Stimulated activated CD4-positive, alpha-beta T cell treated with anti-CD3 and anti-CD28 coated beads, Interleukin-15, amount 100 ng/mL, for 48 hours (primary cell): ENCODE data around the gene PPME1.

Experiments
- DNase-seq, 2 donors: peaks; one replicate each; pipeline ENCODE4 v3.0.0-alpha.2; 2020; ENCODE audit warnings: low read depth in 2 of 2

PPME1 gene

DNA sequence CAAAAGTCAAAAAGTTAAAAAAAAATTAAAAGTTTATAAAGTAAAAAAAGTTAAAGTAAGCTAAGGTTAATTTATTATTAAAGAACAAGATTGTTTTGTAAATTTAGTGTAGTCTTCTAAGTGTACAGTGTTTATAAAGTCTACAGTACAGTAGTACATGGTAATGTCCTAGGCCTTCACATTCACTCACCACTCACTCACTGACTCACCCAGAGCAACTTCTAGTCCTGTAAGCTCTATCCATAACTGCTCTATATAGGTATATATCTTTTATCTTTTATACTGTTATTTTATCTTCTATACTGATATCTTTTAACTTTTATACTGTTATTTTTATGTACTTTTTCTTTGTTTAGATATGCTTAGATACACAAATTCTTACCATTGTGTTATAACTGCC, 11.4 kb upstream of the PPME1 start:
- DNase-seq, result no peak

DNA sequence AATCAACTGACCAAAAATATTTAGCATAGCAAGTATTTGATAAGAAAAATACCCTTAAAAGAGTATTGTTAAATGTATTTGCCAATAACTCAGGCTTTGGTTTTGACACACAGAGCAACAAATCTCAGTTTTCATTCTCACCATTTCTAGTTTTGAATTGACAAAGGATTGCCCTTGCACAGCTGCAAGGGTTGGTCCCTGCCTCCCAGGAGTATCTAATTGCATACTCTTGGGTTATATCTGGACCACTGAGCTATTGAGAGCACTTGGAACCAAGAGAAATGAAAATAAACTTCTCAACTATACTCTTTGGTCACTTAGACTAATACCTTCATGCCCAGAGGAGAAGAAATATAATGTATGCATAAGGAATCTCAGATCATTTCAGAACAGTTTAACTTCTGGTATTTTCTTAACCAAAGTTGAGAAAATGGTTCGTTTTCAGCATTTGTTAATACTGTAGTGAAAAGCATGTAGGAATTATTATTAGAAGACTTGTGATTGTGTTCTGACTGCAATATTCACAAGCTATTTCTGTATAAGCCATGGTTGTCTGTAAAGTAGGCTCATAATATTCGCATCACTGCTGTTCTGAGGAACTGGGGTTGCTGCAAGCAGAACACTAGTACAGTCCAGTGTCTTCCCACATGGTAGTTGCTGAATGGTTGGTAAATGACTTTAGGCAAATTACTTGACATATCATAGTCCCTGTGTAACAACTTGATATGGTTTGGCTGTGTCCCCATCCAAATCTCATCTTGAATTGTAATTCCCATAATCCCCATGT, 8.2 kb upstream of the PPME1 start:
- DNase-seq, result no peak

DNA sequence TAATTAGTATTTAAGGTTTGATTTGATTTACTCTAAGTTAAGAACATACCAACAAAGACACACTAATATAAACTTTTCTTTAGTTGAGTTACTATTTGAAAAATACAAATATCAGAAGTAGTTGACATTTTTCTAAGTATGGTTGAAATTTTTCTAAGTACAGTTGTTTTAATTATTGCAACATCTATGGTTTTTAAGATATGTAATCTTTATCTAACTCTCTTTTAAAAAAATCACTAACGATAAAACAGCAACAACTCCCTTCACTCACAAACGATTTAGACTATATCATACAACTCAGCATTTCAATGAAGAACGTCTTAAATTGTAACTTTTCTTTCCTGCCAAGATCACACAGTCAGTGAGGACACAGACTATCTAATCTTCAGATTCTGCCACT, 2.3 kb upstream of the PPME1 start:
- no peak for DNase-seq

DNA sequence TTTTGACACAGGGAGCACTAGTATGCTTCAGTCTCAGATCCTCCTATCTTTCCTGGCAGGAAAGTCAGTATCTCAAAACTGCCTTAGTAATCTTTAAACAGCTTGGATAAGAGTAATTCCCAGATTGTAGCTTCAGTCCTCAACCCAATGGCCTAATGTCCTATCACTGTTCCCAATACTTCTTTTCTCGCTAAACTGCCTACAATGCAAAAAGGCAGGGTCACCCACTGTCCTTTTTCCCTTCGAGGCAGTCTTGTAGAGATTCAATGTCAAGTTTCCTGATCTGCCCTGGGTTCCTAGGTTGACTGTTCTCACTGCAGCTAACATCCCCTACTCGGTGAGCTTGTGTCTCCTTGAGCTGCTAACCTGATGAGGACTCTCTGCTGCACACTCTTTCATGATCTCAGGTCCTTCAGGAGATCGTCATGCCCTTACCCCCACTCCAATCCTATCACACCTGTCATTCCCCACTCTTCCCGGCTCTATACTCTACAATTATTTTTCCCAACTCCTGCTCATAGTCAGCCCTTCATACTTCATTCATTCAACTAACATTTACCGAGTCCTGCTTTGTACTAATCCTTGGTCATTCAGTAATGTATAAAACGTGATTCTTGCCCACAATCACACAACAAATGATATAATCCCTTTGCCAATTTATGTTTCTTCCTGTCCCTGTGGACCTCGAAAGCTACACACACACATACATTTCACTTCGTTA, 1.2 kb upstream of the PPME1 start:
- DNase-seq, result no peak

DNA sequence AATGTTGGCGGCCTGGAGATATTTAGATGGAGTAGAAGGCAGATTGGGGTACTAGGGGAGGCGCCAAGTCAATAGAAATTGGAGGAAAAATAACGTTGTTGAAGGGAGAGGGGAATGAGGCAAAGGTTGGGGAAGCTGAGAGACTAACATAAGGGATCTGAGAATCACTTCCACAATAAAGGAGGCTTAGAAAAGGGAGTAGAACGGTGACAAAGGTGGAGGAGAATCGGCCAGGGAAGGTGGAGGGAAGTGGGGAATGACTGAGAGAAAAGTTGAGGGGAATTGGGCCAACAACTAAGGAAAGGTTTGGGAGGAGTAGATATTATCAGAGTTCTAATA, 510 bp downstream of the PPME1 start:
- DNase-seq, result no peak

DNA sequence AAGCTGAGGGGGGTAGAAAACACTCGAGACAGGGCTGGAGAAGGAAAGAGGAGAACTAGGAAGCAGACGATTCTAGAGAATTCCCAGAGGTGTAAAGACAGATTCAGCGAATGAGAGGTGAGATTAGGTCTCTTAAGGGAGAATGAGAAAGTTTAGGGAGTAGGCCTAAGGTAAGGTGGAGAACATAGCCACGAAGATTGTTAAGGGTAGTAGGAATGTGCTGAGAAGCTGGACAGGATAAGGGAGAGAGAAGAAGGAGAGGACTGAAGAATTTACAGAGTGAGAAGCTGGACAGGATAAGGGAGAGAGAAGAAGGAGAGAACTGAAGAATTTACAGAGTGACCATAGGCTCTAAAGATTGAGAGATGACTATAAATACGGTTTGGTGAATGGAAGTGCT, 908 bp downstream of the PPME1 start:
- DNase-seq, result no peak

DNA sequence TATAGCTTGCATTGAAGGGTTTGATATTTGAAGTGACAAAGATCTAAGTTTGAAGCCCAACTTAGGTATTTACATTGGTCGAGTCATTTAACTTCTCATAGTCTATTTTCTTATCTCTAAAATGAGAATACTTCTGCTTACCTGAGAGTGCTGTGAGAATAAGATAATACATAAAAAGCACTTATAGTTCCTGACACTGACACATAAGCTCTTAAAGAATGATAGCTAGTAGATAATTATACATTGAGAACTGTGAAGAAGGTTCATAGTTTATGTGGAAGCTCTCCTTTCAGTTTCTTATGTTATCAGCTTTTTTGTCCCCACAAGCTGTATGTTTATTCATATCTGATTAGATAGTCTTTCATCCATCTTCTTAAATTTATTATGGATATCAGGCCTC, 4.8 kb downstream of the PPME1 start:
- DNase-seq, result no peak

DNA sequence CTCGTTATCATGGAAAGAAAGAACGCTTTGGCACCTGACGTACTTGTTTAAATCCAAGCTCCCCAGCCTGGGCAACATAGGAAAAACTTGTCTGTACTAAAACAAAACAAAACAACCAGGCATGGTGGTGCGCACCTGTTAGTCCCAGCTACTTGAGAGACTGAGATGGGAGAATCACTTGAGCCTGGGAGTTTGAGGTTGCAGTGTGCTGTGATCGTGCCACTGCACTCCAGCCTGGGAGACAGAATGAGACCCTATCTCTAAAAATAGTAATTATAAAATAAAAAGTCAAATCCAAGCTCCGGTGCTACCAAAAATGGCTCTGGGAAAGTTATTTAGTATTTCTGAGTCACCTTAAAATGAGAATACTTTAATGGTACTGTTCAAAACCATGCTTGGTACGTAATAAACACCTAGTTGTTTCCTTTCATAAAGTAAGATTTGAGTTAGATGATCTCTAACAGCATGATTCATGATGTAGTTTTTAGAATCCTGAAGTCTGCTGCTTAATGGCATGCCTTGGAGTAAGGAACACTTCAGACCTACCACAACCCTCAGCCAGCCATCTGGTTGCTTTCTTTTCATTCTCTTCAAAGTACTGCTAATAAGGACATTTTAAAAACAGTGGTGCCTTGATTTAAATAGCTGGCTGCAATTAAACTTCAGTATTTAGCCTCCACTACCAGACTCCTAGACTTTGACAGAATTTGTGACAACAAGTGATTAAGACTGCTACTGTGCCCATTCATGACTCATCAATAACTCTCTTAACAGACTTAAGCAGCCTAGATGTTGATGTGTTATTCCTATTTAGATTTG, 8.4 kb downstream of the PPME1 start:
- no peak for DNase-seq

DNA sequence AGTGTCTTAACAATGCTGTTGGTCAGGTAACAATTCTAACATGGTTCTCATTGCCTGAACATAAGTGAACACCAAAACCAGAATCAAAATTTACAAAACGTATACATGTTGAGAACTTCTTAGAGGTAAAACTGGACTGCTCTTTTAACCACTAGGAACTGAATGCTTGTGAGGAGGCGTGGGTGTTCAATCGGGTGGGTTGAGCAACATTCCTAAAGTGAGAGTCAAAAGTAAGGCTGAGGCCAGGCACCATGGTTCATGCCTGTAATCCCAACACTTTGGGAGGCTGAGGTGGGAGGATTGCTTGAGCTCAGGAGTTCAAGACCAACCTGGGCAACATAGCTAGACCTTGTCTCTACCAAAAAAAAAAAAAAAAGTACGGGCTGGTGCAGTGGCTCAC, 11.5 kb downstream of the PPME1 start:
- no peak for DNase-seq

DNA sequence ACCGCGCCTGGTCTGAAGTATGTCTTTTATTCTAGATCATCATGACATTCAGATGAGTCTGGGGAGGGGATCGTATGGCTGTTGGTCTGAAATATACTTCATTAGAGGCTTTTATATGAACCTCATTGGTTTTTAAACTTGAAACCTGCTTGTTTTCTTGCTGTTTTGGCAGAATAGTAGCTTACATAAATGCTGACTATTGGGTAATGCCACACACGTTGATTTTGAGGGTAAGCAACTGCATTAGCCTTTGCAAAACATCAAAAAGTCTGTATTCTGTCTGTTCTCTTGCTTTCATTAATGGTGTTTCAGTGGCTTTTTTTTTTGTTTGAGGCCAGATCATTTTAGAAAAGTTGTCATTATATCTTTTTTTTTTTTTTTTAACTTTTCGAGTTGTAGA, 14.2 kb downstream of the PPME1 start:
- no peak for DNase-seq

DNA sequence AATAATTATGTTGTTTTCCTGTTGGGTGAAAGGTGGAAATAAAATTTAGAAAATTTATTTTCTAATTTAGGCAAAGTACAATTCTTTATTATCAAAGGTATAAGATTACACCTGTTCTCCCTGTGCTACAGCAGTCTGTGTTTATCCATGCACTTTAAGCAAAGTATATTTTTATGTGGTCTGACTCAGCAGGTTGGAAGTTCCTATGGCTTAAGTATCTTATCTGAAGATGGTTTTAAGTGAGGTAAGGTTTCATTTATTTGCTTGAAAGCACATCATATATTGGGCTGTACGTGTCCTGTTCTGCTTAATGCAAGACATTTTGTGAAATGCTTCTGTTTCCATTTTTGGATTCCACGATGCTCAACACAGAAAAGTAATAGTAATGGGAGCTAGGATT, 14.6 kb downstream of the PPME1 start:
- DNase-seq, result no peak

DNA sequence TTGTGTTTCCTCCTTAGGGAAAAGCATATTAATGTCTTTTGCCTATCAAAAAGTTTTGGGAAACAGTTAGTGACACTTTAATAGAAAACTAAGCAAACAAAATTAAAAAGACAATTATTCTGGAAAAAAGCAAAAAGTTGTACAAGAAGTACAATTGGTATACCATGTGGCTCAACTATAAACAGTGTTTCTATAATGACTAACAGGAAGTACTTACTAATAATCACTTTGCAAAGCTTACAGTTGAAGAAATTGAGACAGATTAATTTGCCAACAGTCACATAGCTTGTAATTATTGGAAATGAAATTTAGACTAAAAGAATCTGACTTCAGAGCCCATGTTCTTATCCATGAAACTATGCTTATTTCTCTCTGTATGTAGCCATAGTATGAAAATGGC, 24.7 kb downstream of the PPME1 start:
- DNase-seq, result no peak

DNA sequence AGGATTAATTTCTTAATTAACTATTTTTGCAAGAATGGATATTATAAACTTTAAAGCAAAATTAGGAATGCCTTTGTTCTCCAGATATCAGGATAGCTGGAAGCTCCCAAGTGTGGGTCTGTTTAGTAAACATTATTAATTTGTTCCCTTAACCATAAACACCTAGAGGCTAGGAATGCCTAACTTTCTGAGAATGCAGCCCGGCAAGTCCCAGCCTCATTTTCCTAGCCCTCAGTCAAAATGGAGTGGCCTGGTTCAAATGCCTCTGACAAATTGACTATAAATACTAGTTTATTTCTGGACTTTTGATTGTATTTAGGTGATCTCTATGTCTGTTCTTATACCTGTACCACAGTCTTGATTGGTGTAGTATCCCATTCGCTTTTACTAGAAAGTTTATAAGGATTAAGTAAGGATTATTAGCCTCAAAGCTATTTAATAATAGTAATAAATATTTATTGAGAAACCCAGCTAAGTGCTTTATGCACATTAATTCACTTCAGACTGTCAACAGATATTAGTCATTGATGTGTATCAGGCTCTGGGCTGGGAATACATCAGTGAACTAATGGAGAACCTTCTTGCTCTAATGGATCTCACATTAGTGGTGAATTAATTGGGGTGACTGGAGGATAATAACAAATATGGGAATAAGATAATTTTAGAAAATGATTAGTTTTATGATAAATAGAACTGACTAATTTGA, 25.8 kb downstream of the PPME1 start:
- DNase-seq, result no peak

DNA sequence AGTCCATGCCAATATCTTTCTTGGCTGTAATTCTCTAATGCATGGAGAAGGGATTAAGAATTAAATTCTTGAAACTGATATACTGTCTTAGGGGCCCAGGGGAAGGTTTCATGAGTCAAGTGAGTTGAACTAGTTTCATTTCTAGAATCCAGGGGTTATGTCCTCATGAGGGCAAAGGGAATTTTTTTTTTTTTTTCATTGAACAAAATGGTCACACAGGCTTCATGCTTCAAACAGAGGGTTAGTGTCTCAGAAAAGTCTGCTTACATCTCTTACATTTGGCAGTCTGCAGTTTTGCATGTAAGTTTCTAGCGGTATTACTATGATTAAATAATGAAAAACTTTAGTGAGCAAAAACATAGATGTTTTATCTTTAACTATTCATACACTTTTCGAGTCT, 32.9 kb downstream of the PPME1 start:
- no peak for DNase-seq

DNA sequence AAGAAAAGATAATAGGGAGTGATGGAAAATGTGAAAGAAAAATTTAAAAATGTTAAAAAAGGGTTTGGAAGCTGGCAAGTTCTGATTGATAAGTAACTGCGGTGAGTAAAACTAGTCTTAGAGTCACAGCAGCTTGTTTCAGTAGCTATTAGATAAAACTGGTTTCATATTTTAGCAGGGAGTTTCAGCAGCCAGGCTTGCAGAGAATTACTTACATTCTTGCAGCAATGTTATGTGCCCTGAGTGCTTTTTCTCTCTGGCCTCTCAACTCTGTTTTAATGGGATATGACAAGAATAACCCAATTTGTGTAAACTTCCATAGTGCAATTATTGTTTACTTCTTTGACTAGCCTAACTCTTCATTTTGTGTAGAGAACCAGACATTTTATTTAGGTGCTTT, 33.6 kb downstream of the PPME1 start:
- no peak for DNase-seq

DNA sequence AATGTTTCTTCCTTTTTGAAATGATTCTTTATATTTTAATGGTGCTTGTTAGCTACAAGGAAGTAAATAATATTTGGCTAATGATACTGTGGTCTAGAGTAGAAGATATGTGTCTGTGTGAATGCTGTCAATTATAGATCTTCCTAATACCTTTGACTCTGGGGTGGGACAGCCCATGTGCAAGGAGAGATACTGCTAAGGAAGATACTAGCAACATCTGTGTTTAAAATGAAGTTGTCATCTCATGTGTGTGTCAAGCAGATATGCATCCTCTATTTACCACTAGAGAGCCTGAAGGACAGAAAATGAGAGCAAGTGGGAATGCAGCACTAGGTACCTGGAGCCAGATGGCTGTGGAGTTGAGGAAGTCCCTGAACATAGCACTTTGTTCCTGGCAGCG, 34.1 kb downstream of the PPME1 start:
- no peak for DNase-seq

DNA sequence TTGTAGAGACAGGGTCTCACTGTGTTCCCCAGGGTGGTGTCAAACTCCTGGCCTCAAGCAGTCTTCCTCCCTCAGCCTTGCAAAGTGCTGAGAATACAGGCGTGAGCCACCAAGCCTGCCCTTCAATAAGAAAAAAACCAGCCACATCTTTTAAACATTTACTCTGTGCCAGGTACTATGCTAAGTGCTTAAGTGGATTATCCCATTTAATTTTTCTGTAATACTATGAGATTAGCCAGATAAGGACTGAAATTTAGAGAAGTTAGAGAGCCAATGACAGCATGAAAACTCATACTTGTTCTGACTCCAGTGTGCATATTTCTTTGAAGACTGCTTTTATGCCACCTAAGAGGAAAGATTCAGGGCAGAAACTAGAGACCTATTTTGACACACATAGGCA, 35.7 kb downstream of the PPME1 start:
- DNase-seq, result no peak

DNA sequence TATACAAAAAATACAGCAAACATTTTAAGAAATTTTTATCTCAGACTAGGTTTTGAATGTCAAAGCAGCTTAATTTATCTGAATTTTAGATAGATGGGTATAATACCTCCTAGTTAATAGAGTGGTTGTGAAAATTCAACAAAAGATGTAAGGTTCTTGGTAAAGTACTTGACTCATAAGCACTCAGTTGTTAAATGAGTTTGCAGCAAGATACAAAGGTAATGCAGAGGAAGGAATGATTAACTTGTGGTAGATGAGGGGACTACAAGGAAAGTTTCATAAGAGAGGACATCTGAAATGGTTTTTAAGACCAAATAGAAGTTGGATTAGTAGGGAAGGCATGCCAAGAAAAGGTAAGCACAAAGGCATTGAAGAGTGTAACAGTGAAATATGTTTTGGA, 37.4 kb downstream of the PPME1 start:
- DNase-seq, result no peak

DNA sequence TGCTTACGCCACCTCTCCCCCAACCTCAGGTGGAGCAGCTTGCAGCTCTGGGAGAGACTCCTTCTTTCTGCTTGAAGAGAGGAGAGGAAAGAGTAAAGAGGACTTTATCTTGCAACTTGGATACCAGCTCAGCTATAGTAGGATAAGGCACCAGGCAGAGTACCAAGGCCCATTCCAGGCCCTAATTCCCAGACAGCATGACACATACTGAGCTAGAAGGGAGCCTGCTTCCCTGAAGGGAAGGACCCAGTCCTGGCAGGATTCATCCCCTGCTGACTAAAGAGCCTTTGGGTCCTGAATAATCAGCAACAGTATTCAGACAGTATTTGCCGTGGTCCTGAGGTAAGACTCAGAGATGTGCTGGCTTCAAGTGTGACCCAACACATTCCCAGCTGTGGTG, 41.4 kb downstream of the PPME1 start:
- DNase-seq, result no peak

DNA sequence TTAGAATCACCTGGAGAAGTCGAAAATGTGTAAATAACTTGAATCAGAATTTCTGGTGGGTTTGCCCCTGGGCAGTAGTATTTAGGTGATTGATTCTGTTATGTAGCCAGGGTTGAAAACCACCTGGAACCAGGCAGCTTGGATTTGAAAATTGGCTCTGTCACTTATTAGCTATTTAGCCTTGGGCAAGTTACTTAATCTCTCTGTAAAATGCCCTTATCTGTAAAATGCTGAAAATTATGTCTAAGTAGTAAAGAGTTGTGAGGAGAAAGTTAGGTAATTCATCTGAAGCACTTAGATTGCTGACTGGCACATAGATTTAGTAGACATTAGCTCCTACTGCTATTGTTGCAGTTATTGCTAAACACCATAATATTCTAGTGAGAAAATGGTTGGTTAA, 49.3 kb downstream of the PPME1 start:
- no peak for DNase-seq

DNA sequence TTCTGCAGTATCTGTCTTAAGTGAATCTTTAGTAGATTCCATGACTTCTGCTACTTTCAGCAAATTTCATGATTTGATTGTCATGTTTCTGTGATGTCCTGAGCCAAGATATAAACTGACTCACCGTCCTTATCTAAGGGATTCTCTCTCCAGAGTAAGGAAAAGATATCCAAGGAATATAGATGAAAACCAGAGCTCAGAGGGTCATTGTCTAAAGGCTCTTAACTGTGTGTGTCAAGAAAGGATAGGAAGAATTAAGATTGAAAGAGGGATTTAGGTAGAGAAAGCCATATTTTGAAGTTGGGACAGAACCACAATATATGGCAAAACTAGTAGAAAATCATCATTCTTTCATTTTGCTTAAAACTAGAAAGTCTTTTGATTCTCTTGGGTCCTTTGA, 50.7 kb downstream of the PPME1 start:
- no peak for DNase-seq

DNA sequence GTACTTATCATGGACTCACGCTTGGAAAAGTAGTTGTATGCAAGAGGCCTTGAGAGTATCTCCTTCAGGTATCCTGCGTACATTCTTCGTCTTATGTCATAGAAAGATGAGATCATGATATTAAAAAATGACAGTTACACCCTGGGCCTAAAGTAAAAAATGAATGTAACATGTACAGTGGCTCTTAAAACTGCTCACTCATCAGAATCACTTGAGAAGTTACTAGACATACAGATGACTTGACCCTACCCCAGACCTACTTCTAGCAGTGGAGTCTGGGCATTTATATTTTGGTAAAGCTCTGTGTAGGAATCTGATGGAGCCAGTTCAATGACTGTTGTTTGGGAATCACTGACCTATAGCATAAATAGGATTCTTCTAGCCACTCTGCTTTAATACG, 54.5 kb downstream of the PPME1 start:
- no peak for DNase-seq
